ENCODE measurements around the gene ITIH5.

The ITIH5 gene

GRCh38 chr10:7587168-7587864 lies 79.5 kb downstream of the ITIH5 start:
- DNase-seq (ENCODE audit: low spot score): no peak
- Histone ChIP-seq H3K4ac (ENCODE audit: low read length) (no peak overlapping the region), H3K14ac (ENCODE audit: low read length) (no peak overlapping the region), H3K4me2 (ENCODE audit: insufficient read depth, low read length, poor library complexity, severe bottlenecking) (no peak overlapping the region), H3K4me1 (ENCODE audit: control insufficient read depth in 2 of 2, insufficient read depth in 1 of 2, low read depth in 1 of 2, low read length in 2 of 2) (no peaks in the 10 kb centered on the region), H3K18ac (ENCODE audit: low read length) (no peak overlapping the region), H2BK120ac (ENCODE audit: low read depth, low read length) (no peak overlapping the region), H2BK15ac (ENCODE audit: low read length) (no peak overlapping the region), H2BK5ac (ENCODE audit: low read length) (no peak overlapping the region), H3K27me3 (ENCODE audit: control insufficient read depth in 3 of 3, insufficient read depth in 3 of 3, low read depth in 1 of 3, low read length in 3 of 3) (no peaks in the 10 kb centered on the region), H2AK5ac (ENCODE audit: low read depth, low read length) (no peak overlapping the region), H4K8ac (ENCODE audit: low read depth, low read length) (no peak overlapping the region), H3K9me3 (replicated peaks in 1 of 2; ENCODE audit: control insufficient read depth in 2 of 2, insufficient read depth in 1 of 2, low read depth in 1 of 2, low read length in 2 of 2) (no peaks in the 10 kb centered on the region), H3K4me3 (ENCODE audit: low read length in 2 of 2) (no peak overlapping the region), H3K36me3 (replicated peaks in 1 of 2; ENCODE audit: control insufficient read depth in 2 of 2, insufficient read depth in 2 of 2, low read length in 2 of 2) (no peaks in the 10 kb centered on the region), H3K79me1 (ENCODE audit: low read depth, low read length) (no peaks in the 10 kb centered on the region), H4K91ac (ENCODE audit: low read depth, low read length, poor library complexity) (no peak overlapping the region), H3K9ac (ENCODE audit: low read depth, low read length, poor library complexity) (no peak overlapping the region), H3K23ac (ENCODE audit: low read depth, low read length, poor library complexity) (no peak overlapping the region), H2BK12ac (ENCODE audit: low read length) (no peak overlapping the region), H2AFZ (ENCODE audit: low read length) (no peak overlapping the region), H3K27ac (replicated peaks; ENCODE audit: low read length) (no peak overlapping the region)
- no CpG with 5 or more reads among the region's 13 CpGs for WGBS, 2 donors (ENCODE audit: extremely low coverage in 2 of 2, insufficient read length in 2 of 2, insufficient replicate concordance in 1 of 2)

- DNase-seq (ENCODE audit: low spot score): no peak
- Histone ChIP-seq H2AK5ac (ENCODE audit: low read depth, low read length) (no peak overlapping the region), H3K36me3 (replicated peaks in 1 of 2; ENCODE audit: control insufficient read depth in 2 of 2, insufficient read depth in 2 of 2, low read length in 2 of 2) (no peaks in the 10 kb centered on the region), H4K8ac (ENCODE audit: low read depth, low read length) (no peak overlapping the region), H3K27me3 (ENCODE audit: control insufficient read depth in 3 of 3, insufficient read depth in 3 of 3, low read depth in 1 of 3, low read length in 3 of 3) (no peaks in the 10 kb centered on the region), H3K4me1 (ENCODE audit: control insufficient read depth in 2 of 2, insufficient read depth in 1 of 2, low read depth in 1 of 2, low read length in 2 of 2) (no peaks in the 10 kb centered on the region), H3K23ac (ENCODE audit: low read depth, low read length, poor library complexity) (no peak overlapping the region), H3K9me3 (replicated peaks in 1 of 2; ENCODE audit: control insufficient read depth in 2 of 2, insufficient read depth in 1 of 2, low read depth in 1 of 2, low read length in 2 of 2) (no peaks in the 10 kb centered on the region), H3K79me1 (ENCODE audit: low read depth, low read length) (no peaks in the 10 kb centered on the region), H2BK5ac (ENCODE audit: low read length) (no peak overlapping the region), H3K18ac (ENCODE audit: low read length) (no peak overlapping the region), H2BK15ac (ENCODE audit: low read length) (no peak overlapping the region), H2BK12ac (ENCODE audit: low read length) (no peak overlapping the region), H3K9ac (ENCODE audit: low read depth, low read length, poor library complexity) (no peak overlapping the region), H3K4me2 (ENCODE audit: insufficient read depth, low read length, poor library complexity, severe bottlenecking) (no peak overlapping the region), H4K91ac (ENCODE audit: low read depth, low read length, poor library complexity) (no peak overlapping the region), H3K4ac (ENCODE audit: low read length) (no peak overlapping the region), H2BK120ac (ENCODE audit: low read depth, low read length) (no peak overlapping the region), H3K27ac (replicated peaks; ENCODE audit: low read length) (no peak overlapping the region), H3K14ac (ENCODE audit: low read length) (no peak overlapping the region), H3K4me3 (ENCODE audit: low read length in 2 of 2) (no peak overlapping the region), H2AFZ (ENCODE audit: low read length) (no peak overlapping the region)
- WGBS, 2 donors (ENCODE audit: extremely low coverage in 2 of 2, insufficient read length in 2 of 2, insufficient replicate concordance in 1 of 2): no CpG with 5 or more reads among the region's 8 CpGs
These were observed 81.5 kb downstream of the ITIH5 start for GRCh38 chr10:7585228-7585627.

- Histone ChIP-seq H3K14ac (ENCODE audit: low read length) (no peak overlapping the region), H3K27me3 (ENCODE audit: control insufficient read depth in 3 of 3, insufficient read depth in 3 of 3, low read depth in 1 of 3, low read length in 3 of 3) (no peaks in the 10 kb centered on the region), H4K91ac (ENCODE audit: low read depth, low read length, poor library complexity) (no peak overlapping the region), H2BK120ac (ENCODE audit: low read depth, low read length) (no peak overlapping the region), H3K79me1 (ENCODE audit: low read depth, low read length) (no peaks in the 10 kb centered on the region), H3K27ac (replicated peaks; ENCODE audit: low read length) (no peak overlapping the region), H2AK5ac (ENCODE audit: low read depth, low read length) (no peak overlapping the region), H3K4ac (ENCODE audit: low read length) (no peak overlapping the region), H3K23ac (ENCODE audit: low read depth, low read length, poor library complexity) (no peak overlapping the region), H4K8ac (ENCODE audit: low read depth, low read length) (no peak overlapping the region), H3K9ac (ENCODE audit: low read depth, low read length, poor library complexity) (no peak overlapping the region), H2BK15ac (ENCODE audit: low read length) (no peak overlapping the region), H3K4me3 (ENCODE audit: low read length in 2 of 2) (no peak overlapping the region), H3K9me3 (replicated peaks in 1 of 2; ENCODE audit: control insufficient read depth in 2 of 2, insufficient read depth in 1 of 2, low read depth in 1 of 2, low read length in 2 of 2) (no peaks in the 10 kb centered on the region), H2BK12ac (ENCODE audit: low read length) (no peak overlapping the region), H2AFZ (ENCODE audit: low read length) (no peak overlapping the region), H3K4me1 (ENCODE audit: control insufficient read depth in 2 of 2, insufficient read depth in 1 of 2, low read depth in 1 of 2, low read length in 2 of 2) (no peaks in the 10 kb centered on the region), H3K18ac (ENCODE audit: low read length) (no peak overlapping the region), H3K36me3 (replicated peaks in 1 of 2; ENCODE audit: control insufficient read depth in 2 of 2, insufficient read depth in 2 of 2, low read length in 2 of 2) (no peaks in the 10 kb centered on the region), H3K4me2 (ENCODE audit: insufficient read depth, low read length, poor library complexity, severe bottlenecking) (no peak overlapping the region), H2BK5ac (ENCODE audit: low read length) (no peak overlapping the region)
- no CpG with 5 or more reads among the region's 3 CpGs for WGBS, 2 donors (ENCODE audit: extremely low coverage in 2 of 2, insufficient read length in 2 of 2, insufficient replicate concordance in 1 of 2)
- DNase-seq (ENCODE audit: low spot score): no peak
These were observed 83.1 kb downstream of the ITIH5 start for GRCh38 chr10:7583626-7584025.

GRCh38 chr10:7580520-7580919 lies 86.2 kb downstream of the ITIH5 start:
- H3K23ac ChIP-seq (ENCODE audit: low read depth, low read length, poor library complexity): no peak overlapping the region
- H3K79me1 ChIP-seq (ENCODE audit: low read depth, low read length): no peaks in the 10 kb centered on the region
- no peak overlapping the region for H2BK12ac ChIP-seq (ENCODE audit: low read length)
- H3K4ac ChIP-seq (ENCODE audit: low read length): no peak overlapping the region
- H3K9me3 ChIP-seq (replicated peaks in 1 of 2; ENCODE audit: control insufficient read depth in 2 of 2, insufficient read depth in 1 of 2, low read depth in 1 of 2, low read length in 2 of 2): no peaks in the 10 kb centered on the region
- H3K27me3 ChIP-seq (ENCODE audit: control insufficient read depth in 3 of 3, insufficient read depth in 3 of 3, low read depth in 1 of 3, low read length in 3 of 3): no peaks in the 10 kb centered on the region
- no peak overlapping the region for H2BK15ac ChIP-seq (ENCODE audit: low read length)
- no peaks in the 10 kb centered on the region for H3K36me3 ChIP-seq (replicated peaks in 1 of 2; ENCODE audit: control insufficient read depth in 2 of 2, insufficient read depth in 2 of 2, low read length in 2 of 2)
- H2BK120ac ChIP-seq (ENCODE audit: low read depth, low read length): no peak overlapping the region
- no peak overlapping the region for H3K18ac ChIP-seq (ENCODE audit: low read length)
- H3K4me2 ChIP-seq (ENCODE audit: insufficient read depth, low read length, poor library complexity, severe bottlenecking): no peak overlapping the region
- H3K14ac ChIP-seq (ENCODE audit: low read length): no peak overlapping the region
- no peak overlapping the region for H3K9ac ChIP-seq (ENCODE audit: low read depth, low read length, poor library complexity)
- no peak overlapping the region for H4K91ac ChIP-seq (ENCODE audit: low read depth, low read length, poor library complexity)
- no peak for DNase-seq (ENCODE audit: low spot score)
- no peaks in the 10 kb centered on the region for H3K4me1 ChIP-seq (ENCODE audit: control insufficient read depth in 2 of 2, insufficient read depth in 1 of 2, low read depth in 1 of 2, low read length in 2 of 2)
- H2AK5ac ChIP-seq (ENCODE audit: low read depth, low read length): no peak overlapping the region
- no peak overlapping the region for H2BK5ac ChIP-seq (ENCODE audit: low read length)
- WGBS, 2 donors (ENCODE audit: extremely low coverage in 2 of 2, insufficient read length in 2 of 2, insufficient replicate concordance in 1 of 2): no CpG with 5 or more reads among the region's 5 CpGs
- no peak overlapping the region for H4K8ac ChIP-seq (ENCODE audit: low read depth, low read length)
- H3K4me3 ChIP-seq (ENCODE audit: low read length in 2 of 2): no peak overlapping the region
- no peak overlapping the region for H2AFZ ChIP-seq (ENCODE audit: low read length)
- H3K27ac ChIP-seq (replicated peaks; ENCODE audit: low read length): no peak overlapping the region

All from neuronal stem cell (in vitro differentiated cells).